Limb (tissue), 2 donors: ENCODE data around the gene RPS28.
"Not testable (repeated sequence)": the region's sequence is repeated elsewhere in the genome, so short reads cannot be mapped to it uniquely, and the experiment has no call there.

Source experiments
- DNase-seq, 2 donors: peaks; one replicate each; pipeline ENCODE4 v3.0.0-alpha.2; 2016; ENCODE audit errors: extremely low spot score in 2 of 2

RPS28 gene

GRCh38 chr19:8321067-8321985 is at the start of gene RPS28, which contains the start of gene NDUFA7:
TSS of gene RPS28 (plus strand) at chr19:8321496. CDS start at chr19:8321531, 35 bp downstream.
TSS of gene NDUFA7 (minus strand) at chr19:8321375. CDS start at chr19:8321358, 17 bp downstream.
- peak; percentile 97 to 99 for DNase-seq

GRCh38 chr19:8276508-8276907 is 44.8 kb upstream of the RPS28 start:
- not testable (repeated sequence) for DNase-seq

- DNase-seq: not testable (repeated sequence)
Measured at GRCh38 chr19:8291337-8291736, 30.0 kb upstream of the RPS28 start.

GRCh38 chr19:8302357-8302691 is 19.0 kb upstream of the RPS28 start:
- peak in 1 of 2 donors; percentile 38 for DNase-seq

- no peak for DNase-seq
Measured at GRCh38 chr19:8302734-8303133, 18.6 kb upstream of the RPS28 start.

- DNase-seq: no peak
Measured at GRCh38 chr19:8304841-8305621, 16.3 kb upstream of the RPS28 start.

GRCh38 chr19:8305798-8306197 is 15.5 kb upstream of the RPS28 start:
- no peak for DNase-seq

- no peak for DNase-seq
Measured at GRCh38 chr19:8306235-8307054, 14.9 kb upstream of the RPS28 start.

- DNase-seq: no peak
Measured at GRCh38 chr19:8307400-8307964, 13.8 kb upstream of the RPS28 start.

GRCh38 chr19:8307965-8308866 is 13.1 kb upstream of the RPS28 start, which contains the start of gene CD320:
TSS of gene CD320 (minus strand) at chr19:8308358. CDS start at chr19:8308290, 68 bp downstream.
- DNase-seq: peak; percentile 91 to 93

- no peak for DNase-seq
Measured at GRCh38 chr19:8308891-8309291, 12.4 kb upstream of the RPS28 start.

- DNase-seq: no peak
Measured at GRCh38 chr19:8310342-8311055, 10.8 kb upstream of the RPS28 start.

- no peak for DNase-seq
Measured at GRCh38 chr19:8311461-8312260, 9.6 kb upstream of the RPS28 start.

GRCh38 chr19:8314981-8315640 is 6.2 kb upstream of the RPS28 start:
- DNase-seq: not testable (repeated sequence)

GRCh38 chr19:8316351-8317125 is 4.8 kb upstream of the RPS28 start:
- DNase-seq: no peak

- DNase-seq: not testable (repeated sequence)
Measured at GRCh38 chr19:8318835-8319234, 2.5 kb upstream of the RPS28 start.
